HL-60 (cell line): Measurements from ENCODE around the gene ATP13A5.

Source experiments
- DNase-seq, 2 experiments: peaks; one replicate each; pipeline ENCODE4 v3.0.0-alpha.2; 2010 to 2020; ENCODE audit warnings: low read depth in 1 of 2, low spot score in 1 of 2
- H3K27ac ChIP-seq: fragments of 250-450 bp; sonication (Bioruptor Pico); replicated peaks from 2 replicates; pipeline ENCODE4 v1.5.1; 2020; ENCODE audit warnings: mild to moderate bottlenecking, moderate library complexity
- H3K27me3 ChIP-seq: fragments of 250-450 bp; sonication (Bioruptor Pico); 2 replicates; pipeline ENCODE4 v1.5.1; 2021; ENCODE audit warnings: mild to moderate bottlenecking, moderate library complexity; ENCODE audit not compliant: insufficient read depth, poor library complexity, severe bottlenecking
- H3K4me3 ChIP-seq: replicated peaks from 2 replicates; pipeline ENCODE4 v1.5.1; 2011; ENCODE audit warnings: mild to moderate bottlenecking, control low read depth, low read length; ENCODE audit not compliant: insufficient read depth
- GABPA ChIP-seq: IDR thresholded peaks from 2 replicates; pipeline ENCODE4 v1.6.1; 2012; ENCODE audit warnings: low read depth
- POLR2AphosphoS5 ChIP-seq: IDR thresholded peaks from 2 replicates; pipeline ENCODE4 v1.6.1; 2012; ENCODE audit warnings: low read depth
- SPI1 ChIP-seq: IDR thresholded peaks from 2 replicates; pipeline ENCODE4 v1.6.1; 2012; ENCODE audit warnings: low read depth, mild to moderate bottlenecking, borderline replicate concordance
- TF ChIP-seq, protein P1 (sequence below): IDR thresholded peaks from one replicate; pipeline ENCODE4 v1.5.1; 2011; ENCODE audit warnings: low read length, control low read depth, inconsistent platforms; ENCODE audit not compliant: insufficient read depth
- TF ChIP-seq, protein P2 (sequence below): IDR thresholded peaks from 2 replicates; pipeline ENCODE4 v1.6.1; 2012; ENCODE audit warnings: low read depth; ENCODE audit not compliant: insufficient replicate concordance

ATP13A5 gene

DNA sequence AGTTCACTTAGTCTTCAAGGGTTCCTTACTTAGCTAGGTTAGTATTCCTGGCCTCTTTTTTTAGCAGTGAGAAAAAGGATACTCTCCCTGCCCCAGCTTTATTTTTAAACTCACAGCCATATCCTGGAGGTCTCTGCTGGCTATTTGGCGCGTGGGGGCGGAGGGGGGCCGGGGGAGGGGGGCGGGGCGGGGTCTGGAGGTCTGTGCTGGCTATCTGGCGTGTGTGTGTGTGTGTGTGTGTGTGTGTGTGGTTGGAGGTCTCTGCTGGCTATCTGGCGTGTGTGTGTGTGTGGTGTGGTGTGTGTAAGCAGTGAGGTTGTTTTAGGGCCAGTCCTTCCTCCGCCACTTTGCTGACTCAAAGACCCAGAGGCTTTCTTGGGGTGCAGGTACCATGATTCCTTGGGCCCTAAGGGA lies 138.1 kb downstream of the ATP13A5 start:
- Histone ChIP-seq H3K27me3 (peaks cover 10% of the 10 kb centered on the region), H3K4me3 (no peak overlapping the region), H3K27ac (no peak overlapping the region)
- no peak for TF ChIP-seq GABPA
- TF ChIP-seq, protein P1, sequence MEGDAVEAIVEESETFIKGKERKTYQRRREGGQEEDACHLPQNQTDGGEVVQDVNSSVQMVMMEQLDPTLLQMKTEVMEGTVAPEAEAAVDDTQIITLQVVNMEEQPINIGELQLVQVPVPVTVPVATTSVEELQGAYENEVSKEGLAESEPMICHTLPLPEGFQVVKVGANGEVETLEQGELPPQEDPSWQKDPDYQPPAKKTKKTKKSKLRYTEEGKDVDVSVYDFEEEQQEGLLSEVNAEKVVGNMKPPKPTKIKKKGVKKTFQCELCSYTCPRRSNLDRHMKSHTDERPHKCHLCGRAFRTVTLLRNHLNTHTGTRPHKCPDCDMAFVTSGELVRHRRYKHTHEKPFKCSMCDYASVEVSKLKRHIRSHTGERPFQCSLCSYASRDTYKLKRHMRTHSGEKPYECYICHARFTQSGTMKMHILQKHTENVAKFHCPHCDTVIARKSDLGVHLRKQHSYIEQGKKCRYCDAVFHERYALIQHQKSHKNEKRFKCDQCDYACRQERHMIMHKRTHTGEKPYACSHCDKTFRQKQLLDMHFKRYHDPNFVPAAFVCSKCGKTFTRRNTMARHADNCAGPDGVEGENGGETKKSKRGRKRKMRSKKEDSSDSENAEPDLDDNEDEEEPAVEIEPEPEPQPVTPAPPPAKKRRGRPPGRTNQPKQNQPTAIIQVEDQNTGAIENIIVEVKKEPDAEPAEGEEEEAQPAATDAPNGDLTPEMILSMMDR, result no peak
- TF ChIP-seq POLR2AphosphoS5, result no peak
- TF ChIP-seq, protein P2, sequence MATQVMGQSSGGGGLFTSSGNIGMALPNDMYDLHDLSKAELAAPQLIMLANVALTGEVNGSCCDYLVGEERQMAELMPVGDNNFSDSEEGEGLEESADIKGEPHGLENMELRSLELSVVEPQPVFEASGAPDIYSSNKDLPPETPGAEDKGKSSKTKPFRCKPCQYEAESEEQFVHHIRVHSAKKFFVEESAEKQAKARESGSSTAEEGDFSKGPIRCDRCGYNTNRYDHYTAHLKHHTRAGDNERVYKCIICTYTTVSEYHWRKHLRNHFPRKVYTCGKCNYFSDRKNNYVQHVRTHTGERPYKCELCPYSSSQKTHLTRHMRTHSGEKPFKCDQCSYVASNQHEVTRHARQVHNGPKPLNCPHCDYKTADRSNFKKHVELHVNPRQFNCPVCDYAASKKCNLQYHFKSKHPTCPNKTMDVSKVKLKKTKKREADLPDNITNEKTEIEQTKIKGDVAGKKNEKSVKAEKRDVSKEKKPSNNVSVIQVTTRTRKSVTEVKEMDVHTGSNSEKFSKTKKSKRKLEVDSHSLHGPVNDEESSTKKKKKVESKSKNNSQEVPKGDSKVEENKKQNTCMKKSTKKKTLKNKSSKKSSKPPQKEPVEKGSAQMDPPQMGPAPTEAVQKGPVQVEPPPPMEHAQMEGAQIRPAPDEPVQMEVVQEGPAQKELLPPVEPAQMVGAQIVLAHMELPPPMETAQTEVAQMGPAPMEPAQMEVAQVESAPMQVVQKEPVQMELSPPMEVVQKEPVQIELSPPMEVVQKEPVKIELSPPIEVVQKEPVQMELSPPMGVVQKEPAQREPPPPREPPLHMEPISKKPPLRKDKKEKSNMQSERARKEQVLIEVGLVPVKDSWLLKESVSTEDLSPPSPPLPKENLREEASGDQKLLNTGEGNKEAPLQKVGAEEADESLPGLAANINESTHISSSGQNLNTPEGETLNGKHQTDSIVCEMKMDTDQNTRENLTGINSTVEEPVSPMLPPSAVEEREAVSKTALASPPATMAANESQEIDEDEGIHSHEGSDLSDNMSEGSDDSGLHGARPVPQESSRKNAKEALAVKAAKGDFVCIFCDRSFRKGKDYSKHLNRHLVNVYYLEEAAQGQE, result no peak
- no peak for TF ChIP-seq SPI1
- no peak for DNase-seq

DNA sequence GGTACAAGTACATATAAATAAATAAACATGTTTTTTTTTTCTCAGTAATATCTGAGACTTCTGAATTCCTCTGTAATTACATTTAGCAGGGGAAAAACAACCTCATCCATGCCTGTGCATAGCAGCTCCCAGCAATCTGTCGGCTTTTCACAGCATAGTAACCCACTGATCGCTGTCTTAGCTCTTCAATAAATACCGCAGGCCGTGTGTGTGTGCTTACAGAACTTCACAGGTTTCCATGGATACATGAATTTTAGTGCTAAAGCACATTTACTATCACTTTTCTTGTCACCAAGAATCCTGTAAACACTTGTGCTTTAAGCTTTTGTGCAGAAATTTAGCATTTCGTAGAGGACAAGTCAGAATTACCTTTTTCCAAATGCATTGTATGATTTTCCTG lies 141.5 kb downstream of the ATP13A5 start:
- H3K27ac ChIP-seq, result no peak overlapping the region
- H3K27me3 ChIP-seq, result peaks cover 10% of the 10 kb centered on the region
- TF ChIP-seq POLR2AphosphoS5 (no peak), SPI1 (no peak), GABPA (no peak)
- TF ChIP-seq, protein P1, result no peak
- TF ChIP-seq, protein P2, result no peak
- DNase-seq, result no peak
- no peak overlapping the region for H3K4me3 ChIP-seq

DNA sequence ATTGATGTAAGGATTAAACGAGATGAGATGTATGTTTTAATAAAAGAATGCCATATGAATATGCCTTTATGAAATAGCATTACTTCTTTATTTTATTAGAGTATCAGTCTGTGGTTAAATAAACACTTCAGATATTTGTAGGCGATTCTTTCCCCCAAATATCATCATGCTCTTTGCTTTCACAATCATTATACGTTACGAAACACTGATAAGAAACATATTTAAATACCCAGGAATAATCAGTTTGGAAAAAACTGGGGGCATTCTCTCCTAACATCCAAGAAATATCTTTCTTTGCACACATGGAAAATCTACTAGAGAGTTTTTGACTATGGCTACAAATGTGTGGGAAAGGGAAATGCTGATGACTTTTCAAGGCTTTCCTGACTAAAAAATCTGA lies 142.0 kb downstream of the ATP13A5 start:
- Histone ChIP-seq H3K4me3 (no peak overlapping the region), H3K27me3 (peaks cover 10% of the 10 kb centered on the region), H3K27ac (no peak overlapping the region)
- TF ChIP-seq GABPA, result no peak
- TF ChIP-seq, protein P1, result no peak
- DNase-seq, result no peak

DNA sequence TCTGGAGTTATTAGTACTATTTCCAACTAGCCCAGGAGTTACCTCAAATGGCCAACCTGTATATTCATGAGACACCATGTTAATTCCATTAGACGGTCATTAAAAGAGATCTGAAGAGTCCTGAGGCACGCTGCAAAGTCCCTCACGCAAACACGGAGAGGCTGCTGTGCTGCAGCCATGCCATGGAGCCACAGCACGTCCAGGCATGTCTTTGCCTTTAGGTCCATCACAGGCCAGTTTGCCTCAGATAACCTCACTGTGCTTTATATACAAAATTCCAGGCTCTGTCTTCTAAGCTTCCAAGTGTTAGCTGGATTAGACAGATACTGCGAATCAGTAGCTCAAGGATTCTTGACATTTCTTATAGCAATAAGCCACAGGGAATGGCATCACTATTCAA lies 147.4 kb downstream of the ATP13A5 start:
- DNase-seq, result no peak

More for the DNA sequence above, 147.4 kb downstream of the ATP13A5 start:
- Histone ChIP-seq H3K27me3 (no peaks in the 10 kb centered on the region), H3K4me3 (no peak overlapping the region), H3K27ac (no peak overlapping the region)
- TF ChIP-seq SPI1 (no peak), POLR2AphosphoS5 (no peak), GABPA (no peak)
- TF ChIP-seq, protein P1, result no peak
- TF ChIP-seq, protein P2, result no peak
